T-helper 9 cell (primary cell): ENCODE results near the gene HBQ1.
"Not testable (repeated sequence)": the region's sequence is repeated elsewhere in the genome, so short reads cannot be mapped to it uniquely, and the experiment has no call there.

ENCODE experiments used
- DNase-seq: peaks from one replicate; pipeline ENCODE4 v3.0.0-alpha.2; 2020

HBQ1 gene

GRCh38 chr16:211631-212180 is 31.4 kb downstream of the HBQ1 start:
- not testable (repeated sequence) for DNase-seq

GRCh38 chr16:212999-213398 is 32.7 kb downstream of the HBQ1 start:
- DNase-seq: no peak

- DNase-seq: no peak
These were observed 39.8 kb downstream of the HBQ1 start for GRCh38 chr16:220021-220420.

GRCh38 chr16:228151-228851 is 48.0 kb downstream of the HBQ1 start:
- DNase-seq: no peak

- DNase-seq: peak; percentile 80
These were observed 48.8 kb downstream of the HBQ1 start, which contains the start of gene LUC7L for GRCh38 chr16:228852-229730. TSS of gene LUC7L (minus strand) at chr16:229449. CDS start at chr16:229339, 110 bp downstream.

GRCh38 chr16:229731-230281 is 49.5 kb downstream of the HBQ1 start:
- DNase-seq: no peak

- not testable (repeated sequence) for DNase-seq
These were observed 50.1 kb downstream of the HBQ1 start for GRCh38 chr16:230351-230750.
